WTC11 (cell line): Measurements from ENCODE around the gene DHDH. TPM values are rescaled to one million over a fixed set of nuclear protein-coding genes. Genes with fewer than 3 reads are reported as not detected.
A peak's percentile ranks its signal among the peaks of the same experiment; 100 is the strongest.
"Not testable (repeated sequence)": the region's sequence is repeated elsewhere in the genome, so short reads cannot be mapped to it uniquely, and the experiment has no call there.

Experiments used
- ATAC-seq: fragments of 200-7000 bp; cut with Tn5 transposase; 2 replicates; pipeline ENCODE4 v1.10.0; 2021; ENCODE audit warnings: mild to moderate bottlenecking, moderate library complexity
- CTCF ChIA-PET: fragments of 300-600 bp; sonication (Branson Sonifier 250); formaldehyde crosslinking; loops from one replicate; lab custom pipeline; 2021; ENCODE audit warnings: antibody characterized with exemption; lab: Charles Lee
- POLR2A ChIA-PET: fragments of 350-600 bp; sonication (Branson Sonifier 250); formaldehyde crosslinking; loops from one replicate; lab custom pipeline; 2021; ENCODE audit warnings: antibody characterized with exemption; lab: Charles Lee
- DNase-seq: peaks from one replicate; pipeline ENCODE4 v3.0.0; 2021; ENCODE audit warnings: low spot score
- H3K27ac Mint-ChIP-seq: 2 replicates; pipeline ENCODE4 v1.8.0; 2021; ENCODE audit warnings: mixed read lengths
- H3K27me3 Mint-ChIP-seq: 2 replicates; pipeline ENCODE4 v1.8.0; 2021; ENCODE audit warnings: low read depth, mild to moderate bottlenecking, moderate library complexity, mixed read lengths
- H3K36me3 Mint-ChIP-seq: 2 replicates; pipeline ENCODE4 v1.8.0; 2021; ENCODE audit warnings: mixed read lengths
- H3K4me1 Mint-ChIP-seq: 2 replicates; pipeline ENCODE4 v1.8.0; 2022; ENCODE audit warnings: mixed read lengths
- H3K4me3 Mint-ChIP-seq: 2 replicates; pipeline ENCODE4 v1.8.0; 2021; ENCODE audit warnings: mild to moderate bottlenecking, moderate library complexity, mixed read lengths
- H3K9me3 Mint-ChIP-seq: 2 replicates; pipeline ENCODE4 v1.8.0; 2021; ENCODE audit warnings: mixed read lengths
- ETV6 ChIP-seq: sonication (generic); formaldehyde crosslinking; IDR thresholded peaks from 2 replicates; pipeline ENCODE4 v1.8.1; 2022; ENCODE audit warnings: mild to moderate bottlenecking, missing genetic modification reagents
- SMAD4 ChIP-seq: sonication (generic); formaldehyde crosslinking; IDR thresholded peaks from 2 replicates; pipeline ENCODE4 v1.8.0; 2022; ENCODE audit warnings: mild to moderate bottlenecking, missing genetic modification reagents
- SP1 ChIP-seq: sonication (generic); formaldehyde crosslinking; conservative IDR thresholded peaks from 2 replicates; pipeline ENCODE4 v1.8.1; 2022; ENCODE audit warnings: missing genetic modification reagents
- TEAD1 ChIP-seq: sonication (generic); formaldehyde crosslinking; IDR thresholded peaks from 2 replicates; pipeline ENCODE4 v1.8.0; 2022; ENCODE audit warnings: mild to moderate bottlenecking, missing genetic modification reagents
- TEAD4 ChIP-seq: sonication (generic); formaldehyde crosslinking; IDR thresholded peaks from 2 replicates; pipeline ENCODE4 v1.8.0; 2022; ENCODE audit warnings: mild to moderate bottlenecking, missing genetic modification reagents
- ZNF263 ChIP-seq: sonication (generic); formaldehyde crosslinking; IDR thresholded peaks from 2 replicates; pipeline ENCODE4 v1.8.1; 2022; ENCODE audit warnings: low read depth, mild to moderate bottlenecking, moderate library complexity, missing genetic modification reagents
- total RNA-seq: library from RNA; stranded (reverse); gene quantifications from 3 replicates; pipeline ENCODE4 v1.2.3, GENCODE V29; 2021
- TF ChIP-seq, protein P1 (sequence below): sonication (generic); formaldehyde crosslinking; IDR thresholded peaks from 2 replicates; pipeline ENCODE4 v1.8.1; 2023; ENCODE audit warnings: mild to moderate bottlenecking, missing genetic modification reagents, borderline replicate concordance
- TF ChIP-seq, protein P2 (sequence below): fragments of 250-450 bp; sonication (Bioruptor Pico); IDR thresholded peaks from 2 replicates; pipeline ENCODE4 v2.1.2; 2022; ENCODE audit warnings: mild to moderate bottlenecking, moderate library complexity
- TF ChIP-seq, protein P3 (sequence below): sonication (generic); formaldehyde crosslinking; IDR thresholded peaks from 2 replicates; pipeline ENCODE4 v1.8.0; 2023; ENCODE audit warnings: missing genetic modification reagents
- TF ChIP-seq, protein P4 (sequence below): sonication (generic); formaldehyde crosslinking; IDR thresholded peaks from 2 replicates; pipeline ENCODE4 v1.8.0; 2022; ENCODE audit warnings: mild to moderate bottlenecking, missing genetic modification reagents
- TF ChIP-seq, protein P5 (sequence below): sonication (generic); formaldehyde crosslinking; IDR thresholded peaks from 2 replicates; pipeline ENCODE4 v1.8.0; 2022; ENCODE audit warnings: mild to moderate bottlenecking, missing genetic modification reagents

Gene DHDH
- total RNA-seq, 1 experiment from 2014 or later: 3.0 TPM

DNA sequence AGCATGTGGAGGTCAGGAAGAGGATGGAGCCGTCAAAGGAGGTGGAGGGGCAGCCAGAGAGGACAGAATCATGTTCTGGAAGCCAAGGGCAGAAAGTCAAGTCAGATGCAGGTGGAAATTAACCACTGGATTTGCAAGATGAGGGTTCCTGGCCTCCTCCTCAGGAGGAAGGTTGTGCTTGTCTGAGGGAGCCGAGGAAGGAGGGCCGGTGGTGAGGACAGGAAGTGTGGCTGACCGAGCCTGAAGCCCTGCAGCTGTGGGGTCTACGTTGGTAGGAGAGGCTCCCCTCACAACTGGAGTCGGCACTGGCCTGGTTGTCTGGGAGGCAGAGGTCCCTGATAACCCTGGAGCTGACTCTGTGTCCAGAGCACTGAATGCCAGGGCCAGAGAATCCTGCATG is 15.4 kb upstream of the DHDH start:
- H3K36me3 Mint-ChIP-seq: peaks cover 30% of the 10 kb centered on the region
- no peak for DNase-seq
- no peaks in the 10 kb centered on the region for H3K4me1 Mint-ChIP-seq
- TF ChIP-seq TEAD4 (CRISPR knock-in tag) (no peak), ETV6 (CRISPR knock-in tag) (no peak), SMAD4 (CRISPR knock-in tag) (no peak)
- TF ChIP-seq, protein P1, sequence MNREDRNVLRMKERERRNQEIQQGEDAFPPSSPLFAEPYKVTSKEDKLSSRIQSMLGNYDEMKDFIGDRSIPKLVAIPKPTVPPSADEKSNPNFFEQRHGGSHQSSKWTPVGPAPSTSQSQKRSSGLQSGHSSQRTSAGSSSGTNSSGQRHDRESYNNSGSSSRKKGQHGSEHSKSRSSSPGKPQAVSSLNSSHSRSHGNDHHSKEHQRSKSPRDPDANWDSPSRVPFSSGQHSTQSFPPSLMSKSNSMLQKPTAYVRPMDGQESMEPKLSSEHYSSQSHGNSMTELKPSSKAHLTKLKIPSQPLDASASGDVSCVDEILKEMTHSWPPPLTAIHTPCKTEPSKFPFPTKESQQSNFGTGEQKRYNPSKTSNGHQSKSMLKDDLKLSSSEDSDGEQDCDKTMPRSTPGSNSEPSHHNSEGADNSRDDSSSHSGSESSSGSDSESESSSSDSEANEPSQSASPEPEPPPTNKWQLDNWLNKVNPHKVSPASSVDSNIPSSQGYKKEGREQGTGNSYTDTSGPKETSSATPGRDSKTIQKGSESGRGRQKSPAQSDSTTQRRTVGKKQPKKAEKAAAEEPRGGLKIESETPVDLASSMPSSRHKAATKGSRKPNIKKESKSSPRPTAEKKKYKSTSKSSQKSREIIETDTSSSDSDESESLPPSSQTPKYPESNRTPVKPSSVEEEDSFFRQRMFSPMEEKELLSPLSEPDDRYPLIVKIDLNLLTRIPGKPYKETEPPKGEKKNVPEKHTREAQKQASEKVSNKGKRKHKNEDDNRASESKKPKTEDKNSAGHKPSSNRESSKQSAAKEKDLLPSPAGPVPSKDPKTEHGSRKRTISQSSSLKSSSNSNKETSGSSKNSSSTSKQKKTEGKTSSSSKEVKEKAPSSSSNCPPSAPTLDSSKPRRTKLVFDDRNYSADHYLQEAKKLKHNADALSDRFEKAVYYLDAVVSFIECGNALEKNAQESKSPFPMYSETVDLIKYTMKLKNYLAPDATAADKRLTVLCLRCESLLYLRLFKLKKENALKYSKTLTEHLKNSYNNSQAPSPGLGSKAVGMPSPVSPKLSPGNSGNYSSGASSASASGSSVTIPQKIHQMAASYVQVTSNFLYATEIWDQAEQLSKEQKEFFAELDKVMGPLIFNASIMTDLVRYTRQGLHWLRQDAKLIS (CRISPR knock-in tag): no peak
- TF ChIP-seq, protein P2, sequence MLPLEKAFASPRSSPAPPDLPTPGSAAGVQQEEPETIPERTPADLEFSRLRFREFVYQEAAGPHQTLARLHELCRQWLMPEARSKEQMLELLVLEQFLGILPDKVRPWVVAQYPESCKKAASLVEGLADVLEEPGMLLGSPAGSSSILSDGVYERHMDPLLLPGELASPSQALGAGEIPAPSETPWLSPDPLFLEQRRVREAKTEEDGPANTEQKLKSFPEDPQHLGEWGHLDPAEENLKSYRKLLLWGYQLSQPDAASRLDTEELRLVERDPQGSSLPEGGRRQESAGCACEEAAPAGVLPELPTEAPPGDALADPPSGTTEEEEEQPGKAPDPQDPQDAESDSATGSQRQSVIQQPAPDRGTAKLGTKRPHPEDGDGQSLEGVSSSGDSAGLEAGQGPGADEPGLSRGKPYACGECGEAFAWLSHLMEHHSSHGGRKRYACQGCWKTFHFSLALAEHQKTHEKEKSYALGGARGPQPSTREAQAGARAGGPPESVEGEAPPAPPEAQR: no peak
- H3K9me3 Mint-ChIP-seq: no peaks in the 10 kb centered on the region
- no peak overlapping the region for H3K4me3 Mint-ChIP-seq
- ATAC-seq: no peak
- ChIA-PET POLR2A (interaction anchor here (0.5 to 1.1 kb wide), 2 partner anchors 15 to 1070 kb away, joined by 4 to 5 read pairs; partner anchors contain the start of gene DHDH), CTCF (interaction anchor here (0.6 to 2.3 kb wide), 12 partner anchors 9 to 292 kb away, joined by 3 to 20 read pairs (median 4); partner anchors contain the start of genes DHDH, GYS1, NUCB1 and RUVBL2)
- H3K27me3 Mint-ChIP-seq: no peaks in the 10 kb centered on the region
- H3K27ac Mint-ChIP-seq: no peak overlapping the region; the same call in 1 of the 2 replicates

DNA sequence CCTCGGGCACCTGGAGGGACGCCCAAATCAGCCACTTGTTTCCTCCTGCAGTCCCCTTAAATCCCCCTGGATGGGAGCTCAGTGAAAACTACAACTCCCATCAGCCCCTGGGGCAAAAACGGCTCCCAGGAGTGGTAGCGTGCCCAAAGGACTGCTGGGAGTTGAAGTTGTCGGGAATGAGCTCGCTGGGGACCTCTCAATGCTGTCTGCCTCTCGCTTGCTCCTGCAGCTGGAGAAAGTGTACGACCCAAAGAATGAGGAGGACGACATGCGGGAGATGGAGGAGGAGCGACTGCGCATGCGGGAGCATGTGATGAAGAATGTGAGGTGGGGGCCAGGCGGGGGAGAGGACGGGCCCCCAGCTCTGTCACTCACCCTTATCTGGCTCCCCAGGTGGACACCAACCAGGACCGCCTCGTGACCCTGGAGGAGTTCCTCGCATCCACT is 14.7 kb upstream of the DHDH start:
- no peaks in the 10 kb centered on the region for H3K9me3 Mint-ChIP-seq
- no peak overlapping the region for H3K4me3 Mint-ChIP-seq
- CTCF ChIA-PET: interaction anchor here (0.6 to 2.3 kb wide), 15 partner anchors 9 to 292 kb away, joined by 3 to 20 read pairs (median 4); partner anchors contain the start of genes DHDH, GYS1, NUCB1 and RUVBL2
- H3K27ac Mint-ChIP-seq: 0 out of 2 replicates have a peak overlapping the region, but pooled peaks have one; percentile 76
- TF ChIP-seq ZNF263 (CRISPR knock-in tag) (no peak), SP1 (CRISPR knock-in tag) (peak; percentile 49; the same call in 1 of the 2 replicates), TEAD1 (CRISPR knock-in tag) (no peak)
- TF ChIP-seq, protein P3, sequence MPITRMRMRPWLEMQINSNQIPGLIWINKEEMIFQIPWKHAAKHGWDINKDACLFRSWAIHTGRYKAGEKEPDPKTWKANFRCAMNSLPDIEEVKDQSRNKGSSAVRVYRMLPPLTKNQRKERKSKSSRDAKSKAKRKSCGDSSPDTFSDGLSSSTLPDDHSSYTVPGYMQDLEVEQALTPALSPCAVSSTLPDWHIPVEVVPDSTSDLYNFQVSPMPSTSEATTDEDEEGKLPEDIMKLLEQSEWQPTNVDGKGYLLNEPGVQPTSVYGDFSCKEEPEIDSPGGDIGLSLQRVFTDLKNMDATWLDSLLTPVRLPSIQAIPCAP (CRISPR knock-in tag): no peak
- TF ChIP-seq, protein P4, sequence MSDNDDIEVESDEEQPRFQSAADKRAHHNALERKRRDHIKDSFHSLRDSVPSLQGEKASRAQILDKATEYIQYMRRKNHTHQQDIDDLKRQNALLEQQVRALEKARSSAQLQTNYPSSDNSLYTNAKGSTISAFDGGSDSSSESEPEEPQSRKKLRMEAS (CRISPR knock-in tag): 0 out of 2 replicates have a peak, but pooled peaks have one; percentile 34
- TF ChIP-seq, protein P5, sequence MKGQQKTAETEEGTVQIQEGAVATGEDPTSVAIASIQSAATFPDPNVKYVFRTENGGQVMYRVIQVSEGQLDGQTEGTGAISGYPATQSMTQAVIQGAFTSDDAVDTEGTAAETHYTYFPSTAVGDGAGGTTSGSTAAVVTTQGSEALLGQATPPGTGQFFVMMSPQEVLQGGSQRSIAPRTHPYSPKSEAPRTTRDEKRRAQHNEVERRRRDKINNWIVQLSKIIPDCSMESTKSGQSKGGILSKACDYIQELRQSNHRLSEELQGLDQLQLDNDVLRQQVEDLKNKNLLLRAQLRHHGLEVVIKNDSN (CRISPR knock-in tag): no peak
- POLR2A ChIA-PET: interaction anchor here (0.5 to 1.1 kb wide), 5 partner anchors 15 to 1069 kb away, joined by 3 to 5 read pairs (median 4); partner anchors contain the start of gene DHDH
- no peaks in the 10 kb centered on the region for H3K4me1 Mint-ChIP-seq
- no peaks in the 10 kb centered on the region for H3K27me3 Mint-ChIP-seq
- ATAC-seq: peak; percentile 97
- peak; percentile 81 for DNase-seq
- H3K36me3 Mint-ChIP-seq: peaks cover 29% of the 10 kb centered on the region

DNA sequence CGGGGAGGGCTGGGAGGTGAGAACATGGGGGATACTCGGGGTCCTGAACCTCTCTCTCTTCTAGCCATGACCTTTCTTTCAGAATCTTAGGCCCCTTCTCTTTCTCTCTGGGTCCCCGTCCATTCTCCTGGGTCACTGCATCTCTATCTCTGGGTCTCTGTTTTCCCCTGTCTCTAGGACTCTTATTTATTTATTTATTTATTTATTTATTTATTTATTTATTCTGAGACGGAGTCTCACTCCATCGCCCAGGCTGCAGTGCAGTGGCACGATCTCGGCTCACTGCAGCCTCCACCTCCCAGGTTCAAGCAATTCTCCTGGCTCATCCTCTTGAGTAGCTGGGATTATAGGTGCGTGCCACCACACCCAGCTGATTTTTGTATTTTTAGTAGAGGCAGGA is 14.2 kb upstream of the DHDH start:
- ChIA-PET POLR2A (interaction anchor here (0.6 to 1.1 kb wide), 4 partner anchors 14 to 293 kb away, joined by 3 to 5 read pairs (median 4); partner anchors contain the start of gene DHDH), CTCF (interaction anchor here (0.6 to 2.3 kb wide), 12 partner anchors 14 to 291 kb away, joined by 3 to 20 read pairs (median 4); partner anchors contain the start of genes DHDH, GYS1, NUCB1 and RUVBL2)
- not testable (repeated sequence) for DNase-seq, H3K9me3 Mint-ChIP-seq, H3K4me1 Mint-ChIP-seq, H3K4me3 Mint-ChIP-seq, H3K27me3 Mint-ChIP-seq, H3K27ac Mint-ChIP-seq, ATAC-seq
- peaks cover 24% of the 10 kb centered on the region for H3K36me3 Mint-ChIP-seq
